Measurements from ENCODE around the gene ACBD6.

Gene ACBD6

DNA sequence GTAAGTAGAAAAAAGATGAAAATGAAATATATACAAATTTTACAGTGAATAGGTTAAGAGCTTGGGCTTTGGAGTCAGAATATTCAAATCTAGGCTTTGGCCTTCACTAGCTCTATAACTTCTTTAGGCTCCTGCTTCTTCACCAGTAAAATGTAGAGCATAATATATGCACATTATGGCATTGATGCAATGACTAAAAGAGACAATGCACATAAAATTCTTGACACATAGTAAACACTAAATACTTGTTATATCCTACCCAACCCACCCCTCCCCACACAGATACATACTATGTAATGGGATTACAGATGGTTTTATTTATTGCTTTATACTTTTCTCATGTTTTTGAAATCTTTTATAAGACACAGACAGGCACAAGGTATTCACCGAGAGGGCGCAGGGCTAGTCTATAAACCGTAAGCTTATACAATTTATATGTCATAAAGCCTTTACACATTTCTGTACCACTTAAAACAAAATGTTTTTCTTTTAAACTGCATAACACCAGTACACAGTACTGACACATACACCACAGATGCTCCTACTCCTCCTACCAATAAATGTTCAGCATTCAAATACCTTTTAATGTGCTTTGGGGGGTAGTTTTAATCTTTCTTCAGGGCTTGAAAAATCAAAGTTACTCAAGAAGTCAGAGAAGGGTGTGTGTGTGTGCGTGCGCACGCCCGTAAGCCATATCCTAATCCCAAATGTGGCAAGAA, 109.8 kb downstream of the ACBD6 start:
- H3K4me3 ChIP-seq (ENCODE audit: low read depth, low read length) = no peak overlapping the region
- no peak for DNase-seq (ENCODE audit: low read depth)
- TF ChIP-seq, protein P1, sequence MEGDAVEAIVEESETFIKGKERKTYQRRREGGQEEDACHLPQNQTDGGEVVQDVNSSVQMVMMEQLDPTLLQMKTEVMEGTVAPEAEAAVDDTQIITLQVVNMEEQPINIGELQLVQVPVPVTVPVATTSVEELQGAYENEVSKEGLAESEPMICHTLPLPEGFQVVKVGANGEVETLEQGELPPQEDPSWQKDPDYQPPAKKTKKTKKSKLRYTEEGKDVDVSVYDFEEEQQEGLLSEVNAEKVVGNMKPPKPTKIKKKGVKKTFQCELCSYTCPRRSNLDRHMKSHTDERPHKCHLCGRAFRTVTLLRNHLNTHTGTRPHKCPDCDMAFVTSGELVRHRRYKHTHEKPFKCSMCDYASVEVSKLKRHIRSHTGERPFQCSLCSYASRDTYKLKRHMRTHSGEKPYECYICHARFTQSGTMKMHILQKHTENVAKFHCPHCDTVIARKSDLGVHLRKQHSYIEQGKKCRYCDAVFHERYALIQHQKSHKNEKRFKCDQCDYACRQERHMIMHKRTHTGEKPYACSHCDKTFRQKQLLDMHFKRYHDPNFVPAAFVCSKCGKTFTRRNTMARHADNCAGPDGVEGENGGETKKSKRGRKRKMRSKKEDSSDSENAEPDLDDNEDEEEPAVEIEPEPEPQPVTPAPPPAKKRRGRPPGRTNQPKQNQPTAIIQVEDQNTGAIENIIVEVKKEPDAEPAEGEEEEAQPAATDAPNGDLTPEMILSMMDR (IDR thresholded peaks at IDR 0.05; ENCODE audit: low read depth, low read length, missing control alignments) = no peak
- in situ Hi-C loops (cut with HindIII; ENCODE audit: low sequenced_read_pairs) = no loop called here

DNA sequence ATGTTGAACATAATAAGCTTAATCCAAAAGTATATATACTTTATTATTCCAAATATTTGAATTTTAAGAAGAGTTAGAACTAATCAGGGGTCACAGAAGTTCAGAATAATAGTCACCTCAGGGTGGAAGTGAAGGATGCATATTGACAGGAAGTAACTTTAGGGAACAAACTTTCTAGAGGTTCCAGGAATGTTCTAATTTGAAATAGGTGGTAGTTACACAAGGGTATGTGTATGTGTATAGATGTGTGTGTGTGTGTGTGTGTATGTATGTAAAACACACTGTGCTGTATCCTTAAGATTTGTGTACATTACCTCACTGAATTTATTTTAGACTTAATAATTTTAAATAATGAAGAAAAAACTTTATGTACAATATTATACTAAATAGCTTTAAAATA, 110.4 kb downstream of the ACBD6 start:
- no peak overlapping the region for H3K4me3 ChIP-seq (ENCODE audit: low read depth, low read length)
- TF ChIP-seq, protein P1 (IDR thresholded peaks at IDR 0.05; ENCODE audit: low read depth, low read length, missing control alignments) = no peak
- DNase-seq (ENCODE audit: low read depth) = no peak
- in situ Hi-C loops (cut with HindIII; ENCODE audit: low sequenced_read_pairs) = no loop called here

DNA sequence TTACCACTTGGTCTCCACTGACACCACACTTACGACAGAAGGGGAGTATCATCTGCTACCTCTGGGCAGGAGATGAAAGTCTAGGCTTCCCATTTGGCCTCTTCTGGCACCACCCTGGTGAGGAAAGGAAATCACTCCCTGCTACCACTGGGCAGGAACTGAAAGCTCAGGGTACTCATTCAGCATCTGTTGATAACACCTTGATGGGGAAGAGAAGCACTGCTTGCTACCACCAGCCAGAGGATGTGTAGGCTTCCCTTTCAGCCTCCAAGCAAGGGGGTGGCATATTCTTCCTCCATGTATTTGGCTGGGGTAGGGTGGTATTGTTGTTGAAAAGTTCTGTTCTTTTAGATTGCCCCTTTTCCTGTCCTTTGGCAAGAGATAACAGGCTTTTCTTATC, 115.0 kb downstream of the ACBD6 start:
- H3K4me3 ChIP-seq (ENCODE audit: low read depth, low read length) = no peak overlapping the region
- TF ChIP-seq, protein P1 (IDR thresholded peaks at IDR 0.05; ENCODE audit: low read depth, low read length, missing control alignments) = no peak
- in situ Hi-C loops (cut with HindIII; ENCODE audit: low sequenced_read_pairs) = no loop called here
- DNase-seq (ENCODE audit: low read depth) = no peak

DNA sequence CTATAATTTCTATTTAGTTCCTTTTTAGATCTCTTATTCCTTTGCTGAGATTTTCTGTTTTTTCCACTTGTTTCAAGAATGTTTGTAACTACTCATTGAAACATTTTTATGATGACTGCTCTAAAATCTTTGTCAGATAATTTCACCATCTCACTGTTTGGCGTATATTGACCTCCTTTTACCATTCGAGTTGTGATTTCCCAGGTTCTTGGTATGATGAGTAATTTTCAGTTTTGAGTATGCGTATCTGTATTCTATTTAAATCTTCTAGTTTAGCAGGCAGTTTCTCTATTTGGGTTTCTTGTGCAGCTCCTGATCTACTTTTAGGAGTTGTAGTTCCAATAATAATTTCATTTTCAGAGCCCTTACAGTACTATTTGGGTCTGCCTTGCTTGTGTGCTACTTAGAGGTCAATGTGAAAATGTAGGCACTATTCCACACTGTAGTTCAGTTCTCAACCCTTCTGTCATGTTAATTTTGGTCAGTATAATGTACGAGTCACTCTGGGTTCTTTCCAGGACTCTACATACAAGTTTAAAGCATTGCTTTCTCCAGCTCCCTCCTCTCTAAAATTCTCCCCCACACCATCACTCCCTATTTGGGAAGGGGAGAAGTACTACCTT, 115.5 kb downstream of the ACBD6 start:
- no peak for DNase-seq (ENCODE audit: low read depth)
- no peak overlapping the region for H3K4me3 ChIP-seq (ENCODE audit: low read depth, low read length)
- in situ Hi-C loops (cut with HindIII; ENCODE audit: low sequenced_read_pairs) = no loop called here
- TF ChIP-seq, protein P1 (IDR thresholded peaks at IDR 0.05; ENCODE audit: low read depth, low read length, missing control alignments) = no peak

DNA sequence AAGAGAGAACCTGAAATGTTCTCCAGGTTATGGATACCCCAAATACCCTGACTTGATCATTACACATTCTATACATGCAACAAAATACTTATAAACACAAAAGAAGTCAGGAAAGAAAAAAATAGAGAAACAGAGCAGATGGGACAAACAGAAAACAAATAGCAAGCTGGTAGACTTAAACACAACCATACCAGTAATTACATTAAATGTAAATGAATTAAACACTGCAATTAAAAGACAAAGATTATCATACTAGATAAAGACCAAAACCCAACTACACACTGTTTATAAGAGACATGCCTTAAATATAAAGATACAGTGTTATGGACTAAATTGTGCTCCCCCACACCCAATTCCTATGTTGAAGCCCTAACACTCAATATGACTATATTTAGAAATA, 117.2 kb downstream of the ACBD6 start:
- in situ Hi-C loops (cut with HindIII; ENCODE audit: low sequenced_read_pairs) = no loop called here
- TF ChIP-seq, protein P1 (IDR thresholded peaks at IDR 0.05; ENCODE audit: low read depth, low read length, missing control alignments) = no peak
- H3K4me3 ChIP-seq (ENCODE audit: low read depth, low read length) = no peak overlapping the region
- DNase-seq (ENCODE audit: low read depth) = no peak

DNA sequence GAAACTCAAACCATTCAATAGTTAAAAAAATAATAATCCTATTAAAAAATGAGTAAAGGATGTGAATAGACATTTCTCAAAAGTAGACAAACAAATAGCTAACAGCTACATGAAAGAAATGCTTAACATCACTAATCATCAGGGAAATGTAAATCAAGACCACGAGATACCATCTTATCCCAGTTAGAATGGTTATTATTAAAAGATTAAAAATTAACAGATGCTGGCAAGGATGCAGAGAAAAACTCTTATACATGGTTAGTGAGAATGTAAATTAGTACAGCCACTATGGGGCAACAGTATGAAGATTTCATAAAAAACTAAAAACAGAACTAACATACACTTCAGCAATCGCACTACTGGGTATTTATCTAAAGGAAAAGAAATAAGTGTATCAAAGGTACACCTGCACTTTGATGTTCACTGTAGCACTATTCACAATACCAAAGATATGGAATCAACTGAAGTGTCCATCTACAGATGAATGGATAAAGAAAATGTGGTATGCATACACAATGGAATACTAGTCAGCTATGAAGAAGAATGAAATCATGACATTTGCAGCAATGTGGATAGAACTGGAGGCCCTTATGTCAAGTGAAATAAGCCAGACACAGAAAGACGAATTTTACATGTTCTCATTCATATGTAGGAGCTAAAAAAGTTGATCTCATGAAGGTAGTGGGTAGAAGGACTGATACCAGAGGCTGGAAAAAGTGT, 117.9 kb downstream of the ACBD6 start:
- TF ChIP-seq, protein P1 (IDR thresholded peaks at IDR 0.05; ENCODE audit: low read depth, low read length, missing control alignments) = no peak
- H3K4me3 ChIP-seq (ENCODE audit: low read depth, low read length) = no peak overlapping the region
- DNase-seq (ENCODE audit: low read depth) = no peak
- in situ Hi-C loops (cut with HindIII; ENCODE audit: low sequenced_read_pairs) = no loop called here

Data from astrocyte of the cerebellum (primary cell).